Cerebellar cortex (tissue), 1 donor: ENCODE results near the gene ARL11.

Experiments
- DNase-seq: peaks from one replicate; pipeline ENCODE4 v3.0.0-alpha.2; 2015; ENCODE audit warnings: low spot score

Gene ARL11

GRCh38 chr13:49615836-49616675, 12.3 kb upstream of the ARL11 start:
- no peak for DNase-seq

- DNase-seq = no peak
Observed at GRCh38 chr13:49616676-49617065, 11.6 kb upstream of the ARL11 start.

- DNase-seq = no peak
Observed at GRCh38 chr13:49620170-49620621, 8.1 kb upstream of the ARL11 start.

GRCh38 chr13:49622174-49622946, 5.9 kb upstream of the ARL11 start:
- no peak for DNase-seq

- no peak for DNase-seq
Observed at GRCh38 chr13:49624229-49624628, 4.1 kb upstream of the ARL11 start.

GRCh38 chr13:49625392-49626079, 2.8 kb upstream of the ARL11 start:
- DNase-seq = no peak

GRCh38 chr13:49629196-49629938, 1.1 kb downstream of the ARL11 start:
- DNase-seq = no peak

GRCh38 chr13:49629947-49630346, 1.6 kb downstream of the ARL11 start:
- no peak for DNase-seq

GRCh38 chr13:49630580-49630979, 2.3 kb downstream of the ARL11 start:
- DNase-seq = no peak

GRCh38 chr13:49632156-49632555, 3.8 kb downstream of the ARL11 start:
- DNase-seq = no peak

GRCh38 chr13:49633710-49634109, 5.4 kb downstream of the ARL11 start:
- no peak for DNase-seq

GRCh38 chr13:49635599-49636433, 7.5 kb downstream of the ARL11 start:
- DNase-seq = no peak

GRCh38 chr13:49636705-49637104, 8.4 kb downstream of the ARL11 start:
- DNase-seq = no peak

- DNase-seq = no peak
Observed at GRCh38 chr13:49638030-49638743, 9.9 kb downstream of the ARL11 start.

- no peak for DNase-seq
Observed at GRCh38 chr13:49638744-49639072, 10.4 kb downstream of the ARL11 start.

GRCh38 chr13:49641801-49642291, 13.5 kb downstream of the ARL11 start:
- DNase-seq = no peak

GRCh38 chr13:49643035-49643646, 14.8 kb downstream of the ARL11 start:
- DNase-seq = no peak

- DNase-seq = no peak
Observed at GRCh38 chr13:49645451-49645850, 17.1 kb downstream of the ARL11 start.

GRCh38 chr13:49646688-49647087, 18.4 kb downstream of the ARL11 start:
- DNase-seq = no peak
